A172 (cell line): ENCODE results near the gene GPR25. TPM values are rescaled to one million over a fixed set of nuclear protein-coding genes. Genes with fewer than 3 reads are reported as not detected.
A peak's percentile ranks its signal among the peaks of the same experiment; 100 is the strongest.

Source experiments
- DNase-seq: peaks from one replicate; pipeline ENCODE4 v3.0.0-alpha.2; 2015; ENCODE audit warnings: low spot score
- total RNA-seq: library from RNA; depleted of rRNA; stranded (reverse); fragments of >200 nt; shearing (Covaris generic); gene quantifications from 2 replicates; pipeline ENCODE4 v1.2.3, GENCODE V29; 2014; rRNA removed

Gene GPR25, protein sequence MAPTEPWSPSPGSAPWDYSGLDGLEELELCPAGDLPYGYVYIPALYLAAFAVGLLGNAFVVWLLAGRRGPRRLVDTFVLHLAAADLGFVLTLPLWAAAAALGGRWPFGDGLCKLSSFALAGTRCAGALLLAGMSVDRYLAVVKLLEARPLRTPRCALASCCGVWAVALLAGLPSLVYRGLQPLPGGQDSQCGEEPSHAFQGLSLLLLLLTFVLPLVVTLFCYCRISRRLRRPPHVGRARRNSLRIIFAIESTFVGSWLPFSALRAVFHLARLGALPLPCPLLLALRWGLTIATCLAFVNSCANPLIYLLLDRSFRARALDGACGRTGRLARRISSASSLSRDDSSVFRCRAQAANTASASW
- total RNA-seq, result not detected in 2 replicates

- DNase-seq, result no peak
Measured at GRCh38 chr1:200872446-200873115, at the start of gene GPR25. Gene GPR25, plus strand, starts transcription at chr1:200872981. Its CDS starts 57 bp downstream, at chr1:200873038.

GRCh38 chr1:200831091-200831490, 41.7 kb upstream of the GPR25 start:
- no peak for DNase-seq

- no peak for DNase-seq
Measured at GRCh38 chr1:200834383-200834782, 38.4 kb upstream of the GPR25 start.

DNA sequence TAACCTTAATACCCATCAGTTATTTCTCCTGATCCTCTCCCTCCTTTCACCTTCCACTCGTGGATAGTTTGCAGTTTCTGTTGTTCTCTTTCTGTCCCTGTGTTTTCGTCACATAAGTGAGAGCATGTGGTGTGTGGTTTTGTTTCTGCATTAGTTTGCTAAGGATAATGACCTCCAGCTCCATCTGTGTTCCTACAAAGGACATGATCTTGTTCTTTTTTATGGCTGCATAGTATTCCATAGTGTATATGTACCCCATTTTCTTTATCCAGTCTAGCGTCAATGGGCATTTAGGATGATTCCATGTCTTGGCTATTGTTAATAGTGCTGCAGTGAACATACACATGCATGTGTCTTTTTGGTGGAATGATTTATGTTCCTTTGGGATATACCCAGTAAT, 36.6 kb upstream of the GPR25 start:
- no peak for DNase-seq

DNA sequence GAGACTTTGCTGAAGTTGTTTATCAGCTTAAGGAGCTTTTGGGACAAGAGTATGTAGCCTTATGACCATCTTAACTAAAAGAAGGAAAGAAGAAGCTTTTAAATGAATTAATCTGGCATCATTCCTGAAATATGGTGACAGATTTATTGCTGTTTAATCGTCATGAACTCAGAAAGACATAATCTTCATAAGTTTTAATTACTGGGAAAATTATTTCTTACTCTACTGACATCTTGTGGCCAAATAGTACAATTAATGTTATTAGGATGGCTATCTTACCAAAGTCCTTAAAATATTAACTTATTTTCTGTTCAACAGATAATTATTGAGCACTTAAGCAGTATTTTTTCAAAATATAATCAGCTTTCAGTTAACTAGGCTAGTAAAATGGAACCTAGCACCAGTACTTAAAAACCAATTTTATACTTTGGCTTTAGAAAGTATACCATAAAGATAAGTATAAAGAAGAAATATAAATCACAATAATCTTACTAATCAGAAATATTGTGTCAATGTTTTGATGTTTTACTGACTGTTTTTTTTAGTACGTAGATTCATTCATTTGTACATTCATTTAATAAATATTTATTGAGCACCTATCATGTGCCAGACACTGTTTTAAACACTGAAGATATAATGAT, 34.7 kb upstream of the GPR25 start:
- peak; percentile 47 for DNase-seq

DNA sequence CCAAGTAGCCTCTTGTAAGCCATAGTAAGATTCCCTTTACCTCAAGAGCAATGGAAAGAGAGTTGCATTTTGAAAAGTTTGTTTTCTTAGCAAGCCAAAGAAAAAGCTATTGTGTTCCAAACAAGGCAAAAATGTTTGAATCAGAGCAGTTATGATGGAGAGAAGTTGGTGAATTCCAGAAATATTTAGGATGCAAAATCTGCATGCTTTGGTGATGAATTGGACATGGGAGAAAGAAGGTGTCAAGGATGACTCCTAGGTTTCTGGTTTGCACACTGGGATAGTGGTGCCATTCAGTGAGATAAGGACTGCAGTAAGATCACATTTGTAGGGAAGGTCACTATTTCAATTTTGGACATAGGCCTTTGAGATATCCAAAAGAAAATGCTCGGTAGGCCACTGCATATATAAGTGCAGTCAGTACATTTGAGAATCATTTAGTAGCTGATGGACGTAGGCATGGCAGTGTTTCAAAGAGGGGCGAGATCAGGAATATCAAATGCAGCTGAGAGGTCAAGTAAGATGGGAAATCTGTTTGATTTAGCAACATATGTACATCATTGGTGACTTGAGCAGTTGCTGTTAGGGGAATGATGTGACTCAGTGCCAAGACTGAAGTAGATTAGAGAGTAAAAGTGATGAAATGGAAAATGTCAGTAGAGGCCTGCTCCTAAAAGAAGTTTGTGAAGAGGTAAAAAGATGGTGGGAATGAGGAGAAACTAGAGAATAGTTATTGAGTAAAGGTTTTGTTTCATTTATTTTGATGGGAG, 33.9 kb upstream of the GPR25 start:
- peak; percentile 61 for DNase-seq

DNA sequence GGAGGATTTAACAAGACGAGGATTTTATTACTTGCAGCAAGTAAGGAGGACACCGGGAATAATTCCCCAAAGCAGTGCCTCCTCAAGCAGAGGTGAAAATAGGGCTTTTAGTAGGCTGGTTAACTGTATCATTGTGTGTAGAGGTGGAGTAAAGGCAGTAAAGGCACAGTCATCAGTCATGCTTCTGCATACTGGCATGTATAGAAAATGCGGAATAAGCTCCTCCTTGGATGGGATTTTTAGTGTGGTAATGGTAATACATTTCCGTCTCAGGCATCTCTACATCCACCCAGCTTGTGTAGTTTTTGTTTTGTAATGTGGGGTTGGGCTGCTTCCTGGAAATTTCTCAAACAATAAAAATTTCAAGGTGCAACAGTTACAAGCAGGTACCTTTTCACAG, 27.4 kb upstream of the GPR25 start:
- no peak for DNase-seq

GRCh38 chr1:200846398-200846797, 26.4 kb upstream of the GPR25 start:
- DNase-seq, result no peak

GRCh38 chr1:200849430-200849829, 23.4 kb upstream of the GPR25 start:
- DNase-seq, result no peak

GRCh38 chr1:200850554-200850953, 22.2 kb upstream of the GPR25 start:
- DNase-seq, result no peak

- no peak for DNase-seq
Measured at GRCh38 chr1:200856716-200857357, 15.9 kb upstream of the GPR25 start.

GRCh38 chr1:200857804-200858203, 15.0 kb upstream of the GPR25 start:
- DNase-seq, result no peak

DNA sequence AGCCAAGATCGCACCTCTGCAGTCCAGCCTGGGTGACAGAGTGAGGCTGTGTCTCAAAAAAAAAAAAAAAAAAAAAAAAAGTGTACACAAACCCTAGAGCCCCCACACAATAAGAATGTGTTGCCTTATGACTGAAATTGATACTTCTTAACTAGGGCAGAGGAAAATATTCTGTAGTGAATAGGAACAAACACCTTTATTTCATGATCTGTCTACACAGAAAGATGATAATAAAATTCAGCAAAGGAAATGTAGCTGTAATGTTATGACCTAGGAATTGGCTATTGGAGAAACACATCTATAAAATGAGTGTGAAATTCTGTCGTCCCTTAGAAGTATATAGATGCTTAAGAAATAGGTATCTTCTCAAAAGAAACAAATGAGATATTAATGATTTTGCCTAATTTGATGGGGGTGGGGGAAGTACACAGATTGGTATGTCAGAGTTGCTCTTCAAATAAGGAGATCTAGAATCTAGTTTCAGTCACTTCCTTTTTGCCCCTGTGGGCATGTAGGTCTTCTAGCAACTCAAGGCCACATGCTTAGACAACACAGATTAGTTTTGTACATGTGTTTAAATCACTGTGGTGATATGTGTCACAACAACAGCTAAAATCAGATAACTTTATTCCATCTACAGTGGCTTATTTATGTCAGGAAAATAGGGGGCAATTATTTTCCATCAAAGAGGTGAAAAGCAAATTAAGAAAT, 10.7 kb upstream of the GPR25 start:
- no peak for DNase-seq

DNA sequence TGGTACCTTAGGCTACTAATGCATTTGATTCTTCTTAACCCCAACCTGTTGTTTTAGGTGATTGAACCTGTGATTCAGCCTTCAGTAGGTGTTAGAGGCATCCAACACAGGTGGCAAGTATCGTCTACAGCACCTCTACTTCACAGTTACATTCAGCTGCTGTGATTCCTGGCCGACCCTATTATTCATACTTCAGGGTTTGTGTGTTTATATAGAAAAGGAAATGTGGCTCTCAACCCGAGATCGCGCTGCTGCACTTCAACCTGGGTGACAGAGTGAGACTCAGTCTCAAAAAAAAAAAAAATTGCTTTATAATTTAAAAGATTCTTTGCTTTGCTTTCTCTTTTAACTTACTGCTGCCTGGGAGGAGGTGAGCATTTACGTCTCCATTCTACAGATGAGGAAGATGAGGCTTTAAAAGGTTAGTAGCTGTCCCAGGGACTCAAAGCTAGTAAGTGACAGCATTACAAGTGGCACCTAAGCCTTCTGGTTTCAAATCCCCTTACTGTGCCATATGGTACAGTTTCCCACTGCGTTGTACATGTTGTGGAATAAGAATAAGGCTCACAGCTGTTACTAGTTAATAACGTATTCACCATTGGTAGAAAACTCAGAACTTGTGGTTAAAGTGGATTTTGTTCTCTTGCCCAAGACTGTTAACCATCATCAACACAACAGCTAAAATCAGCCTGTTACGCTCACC, 9.9 kb upstream of the GPR25 start:
- no peak for DNase-seq

- DNase-seq, result no peak
Measured at GRCh38 chr1:200866116-200866515, 6.7 kb upstream of the GPR25 start.

- DNase-seq, result no peak
Measured at GRCh38 chr1:200866521-200866920, 6.3 kb upstream of the GPR25 start.

DNA sequence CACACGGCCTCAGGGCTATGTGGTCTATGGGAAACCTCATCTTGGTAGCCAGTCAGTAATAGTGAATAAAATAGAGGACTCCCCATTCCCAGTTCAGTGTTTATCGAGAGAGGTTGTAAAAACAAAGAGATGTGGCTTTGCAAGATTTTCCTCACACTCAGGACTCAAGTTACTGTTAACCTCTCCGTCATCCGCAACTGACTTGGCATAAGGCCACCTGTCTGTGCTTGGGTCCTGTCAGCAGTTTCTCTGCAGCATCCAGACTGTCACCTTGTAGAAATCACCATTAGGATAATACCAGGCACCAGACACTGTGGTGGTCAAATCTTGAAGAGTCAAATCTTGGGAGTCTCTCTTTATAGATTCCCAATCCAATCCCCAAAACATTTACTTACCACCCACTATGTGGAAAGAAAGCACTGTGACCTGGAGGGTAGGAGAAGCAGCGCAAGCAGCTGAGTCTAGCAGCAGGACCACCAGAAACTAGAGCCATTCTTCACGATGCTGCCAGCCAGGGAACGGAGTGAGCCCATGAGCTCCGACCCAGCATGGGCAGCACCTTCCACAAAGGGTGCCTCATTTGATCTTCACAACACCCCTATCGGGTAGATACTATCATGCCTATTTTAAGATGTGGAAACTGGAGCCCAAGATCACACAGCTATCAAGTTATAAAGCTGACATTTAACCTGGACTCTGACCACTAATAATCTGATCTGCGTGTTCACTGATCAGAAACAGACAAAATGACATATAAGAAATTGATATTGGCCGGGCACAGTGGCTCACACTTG, 5.6 kb upstream of the GPR25 start:
- no peak for DNase-seq

DNA sequence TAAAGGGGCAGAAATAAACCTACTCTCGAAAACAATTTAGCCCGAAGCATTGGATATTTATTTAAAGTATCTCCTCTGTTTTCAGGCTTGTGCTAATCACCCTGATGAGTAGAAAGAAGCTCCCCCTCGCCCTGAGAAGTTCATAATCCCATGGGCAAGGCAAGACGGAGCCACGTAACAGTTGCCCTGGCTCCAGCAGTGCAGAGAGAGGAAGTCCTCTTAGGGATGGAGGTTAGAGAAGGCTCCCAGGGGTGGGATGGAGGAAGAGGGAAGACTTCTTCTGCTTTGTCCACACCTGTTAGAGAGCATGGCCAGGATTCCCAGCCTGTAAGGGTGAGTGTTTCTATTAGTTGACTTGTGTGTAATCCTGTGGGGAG, 3.4 kb upstream of the GPR25 start:
- no peak for DNase-seq

- DNase-seq, result no peak
Measured at GRCh38 chr1:200869753-200870391, 2.9 kb upstream of the GPR25 start.
